ENCODE measurements around the gene LMO7.

Gene LMO7

GRCh38 chr13:75635828-75636435 is at the start of gene LMO7:
LMO7 (plus strand) TSS chr13:75636330; CDS start chr13:75636658, 328 bp downstream.
- DNase-seq, result no peak

- no peak for DNase-seq
Observed at GRCh38 chr13:75587679-75588078, 48.5 kb upstream of the LMO7 start.

GRCh38 chr13:75596657-75597182 is 39.4 kb upstream of the LMO7 start:
- no peak for DNase-seq

- no peak for DNase-seq
Observed at GRCh38 chr13:75600371-75600770, 35.8 kb upstream of the LMO7 start.

- no peak for DNase-seq
Observed at GRCh38 chr13:75603038-75603437, 33.1 kb upstream of the LMO7 start.

- no peak for DNase-seq
Observed at GRCh38 chr13:75607447-75607846, 28.7 kb upstream of the LMO7 start.

GRCh38 chr13:75610466-75610865 is 25.7 kb upstream of the LMO7 start:
- DNase-seq, result no peak

- DNase-seq, result no peak
Observed at GRCh38 chr13:75612354-75612753, 23.8 kb upstream of the LMO7 start.

GRCh38 chr13:75617230-75617629 is 18.9 kb upstream of the LMO7 start:
- DNase-seq, result no peak

- DNase-seq, result no peak
Observed at GRCh38 chr13:75618308-75618707, 17.8 kb upstream of the LMO7 start.

- no peak for DNase-seq
Observed at GRCh38 chr13:75620020-75620419, 16.1 kb upstream of the LMO7 start.

GRCh38 chr13:75621147-75621546 is 15.0 kb upstream of the LMO7 start:
- DNase-seq, result no peak

GRCh38 chr13:75628801-75629200 is 7.3 kb upstream of the LMO7 start:
- no peak for DNase-seq

GRCh38 chr13:75633285-75633684 is 2.8 kb upstream of the LMO7 start:
- no peak for DNase-seq

- no peak for DNase-seq
Observed at GRCh38 chr13:75635101-75635827, 866 bp upstream of the LMO7 start.

- no peak for DNase-seq
Observed at GRCh38 chr13:75636436-75637180, 478 bp downstream of the LMO7 start.

- no peak for DNase-seq
Observed at GRCh38 chr13:75637181-75637750, 1.1 kb downstream of the LMO7 start.

GRCh38 chr13:75639454-75639853 is 3.3 kb downstream of the LMO7 start:
- DNase-seq, result no peak

- DNase-seq, result no peak
Observed at GRCh38 chr13:75641026-75641425, 4.9 kb downstream of the LMO7 start.

GRCh38 chr13:75643182-75643581 is 7.1 kb downstream of the LMO7 start:
- no peak for DNase-seq

GRCh38 chr13:75643693-75644092 is 7.6 kb downstream of the LMO7 start:
- no peak for DNase-seq

GRCh38 chr13:75645141-75645540 is 9.0 kb downstream of the LMO7 start:
- DNase-seq, result no peak

- no peak for DNase-seq
Observed at GRCh38 chr13:75647126-75647784, 11.1 kb downstream of the LMO7 start.
